Measurements from ENCODE around the gene TMEM170B. TPM values are rescaled to one million over a fixed set of nuclear protein-coding genes. Genes with fewer than 3 reads are reported as not detected.

TMEM170B gene
- total RNA-seq, 1 experiment from 2014 or later, result 1.0 TPM

DNA sequence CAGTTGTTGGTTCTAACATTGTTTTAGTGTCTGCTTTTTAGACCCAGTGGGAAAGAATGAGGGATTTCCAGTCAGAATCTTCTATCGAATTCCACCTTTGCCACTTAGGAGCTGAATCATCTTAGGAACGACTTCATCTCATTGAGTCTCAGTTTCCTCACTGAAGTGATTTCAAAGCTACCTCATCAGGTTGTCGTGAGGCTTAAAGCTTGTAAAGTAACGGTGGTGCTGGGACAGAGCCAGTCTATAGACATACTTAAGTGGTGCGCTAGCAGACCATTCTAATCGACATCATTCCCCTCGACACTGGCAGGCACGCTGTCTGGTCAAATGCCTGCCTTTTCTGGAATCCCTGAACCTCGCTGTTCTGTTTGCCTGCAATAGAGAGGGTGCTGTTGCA is 55.5 kb downstream of the TMEM170B start:
- intact Hi-C loops (cut with micrococcal nuclease), result no loop called here
- H3K9me2 ChIP-seq (ENCODE audit: insufficient read depth), result no peaks in the 10 kb centered on the region
- no peaks in the 10 kb centered on the region for H3K9me3 ChIP-seq (ENCODE audit: control insufficient read depth in 1 of 2, insufficient read depth in 1 of 2, low read depth in 1 of 2, low read length in 2 of 2)
- ChIA-PET CTCF (no interaction called here), RAD21 (ENCODE audit: low non-redundant PET in 1 of 2, low total read pairs in 2 of 2, uncharacterized antibody in 2 of 2, unreplicated experiment in 2 of 2) (no interaction called here), POLR2A (no interaction called here)
- H3K9ac ChIP-seq (ENCODE audit: low read length), result no peak overlapping the region
- H3K79me2 ChIP-seq (ENCODE audit: insufficient read depth, low read length), result no peaks in the 10 kb centered on the region
- no peak overlapping the region for H3K4me3 ChIP-seq (replicated peaks in 1 of 2; ENCODE audit: low read depth in 1 of 2, low read length in 2 of 2)
- H3K27ac ChIP-seq (ENCODE audit: low read depth, low read length), result no peak overlapping the region
- no peaks in the 10 kb centered on the region for H3K36me3 ChIP-seq (ENCODE audit: control insufficient read depth in 1 of 2, insufficient read depth in 2 of 2, low read length in 2 of 2)
- no peaks in the 10 kb centered on the region for H3K4me1 ChIP-seq (ENCODE audit: control insufficient read depth in 1 of 2, insufficient read depth in 2 of 2, low read length in 2 of 2)
- H3K4me2 ChIP-seq (ENCODE audit: low read length), result no peak overlapping the region
- H4K20me1 ChIP-seq (ENCODE audit: insufficient read depth), result no peaks in the 10 kb centered on the region
- no peak overlapping the region for H2AFZ ChIP-seq (ENCODE audit: low read depth, low read length, poor library complexity, severe bottlenecking)
- H3K27me3 ChIP-seq (ENCODE audit: insufficient read depth, low read length), result no peaks in the 10 kb centered on the region
- no TSS peak for BruUV-seq (replicated peaks)
- no peak for ATAC-seq
- no peak for TF ChIP-seq JUND (IDR thresholded peaks at IDR 0.05)
- no peak for TF ChIP-seq POLR2AphosphoS5 (IDR thresholded peaks at IDR 0.05; ENCODE audit: low read depth, low read length)
- TF ChIP-seq ZFX (IDR thresholded peaks at IDR 0.05), result no peak
- TF ChIP-seq ELF1 (IDR thresholded peaks at IDR 0.05; ENCODE audit: borderline replicate concordance, low read depth), result no peak
- TF ChIP-seq YY1 (IDR thresholded peaks at IDR 0.05; ENCODE audit: extremely low read depth, insufficient replicate concordance, low read depth, low read length), result no peak
- TF ChIP-seq, protein P1, sequence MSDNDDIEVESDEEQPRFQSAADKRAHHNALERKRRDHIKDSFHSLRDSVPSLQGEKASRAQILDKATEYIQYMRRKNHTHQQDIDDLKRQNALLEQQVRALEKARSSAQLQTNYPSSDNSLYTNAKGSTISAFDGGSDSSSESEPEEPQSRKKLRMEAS (IDR thresholded peaks at IDR 0.05), result no peak
- TF ChIP-seq EZH2phosphoT487 (IDR thresholded peaks at IDR 0.05; ENCODE audit: borderline replicate concordance), result no peak
- TF ChIP-seq EGR1 (IDR thresholded peaks at IDR 0.05; ENCODE audit: low read depth), result no peak
- no peak for TF ChIP-seq SIN3A (IDR thresholded peaks at IDR 0.05; ENCODE audit: low read depth)
- TF ChIP-seq CEBPB (IDR thresholded peaks at IDR 0.05; ENCODE audit: low read depth), result no peak
- TF ChIP-seq SP1 (IDR thresholded peaks at IDR 0.05; ENCODE audit: low read depth), result no peak
- TF ChIP-seq SRF (IDR thresholded peaks at IDR 0.05; ENCODE audit: low read depth), result no peak
- no peak for TF ChIP-seq TCF7L2 (IDR thresholded peaks at IDR 0.05; ENCODE audit: borderline replicate concordance, extremely low read depth, insufficient read depth, insufficient read length)
- TF ChIP-seq POLR2A (IDR thresholded peaks at IDR 0.05; ENCODE audit: borderline replicate concordance, extremely low read depth, insufficient read depth, insufficient read length), result no peak
- TF ChIP-seq FOSL1 (IDR thresholded peaks at IDR 0.05; ENCODE audit: low read depth), result no peak
- TF ChIP-seq, protein P2, sequence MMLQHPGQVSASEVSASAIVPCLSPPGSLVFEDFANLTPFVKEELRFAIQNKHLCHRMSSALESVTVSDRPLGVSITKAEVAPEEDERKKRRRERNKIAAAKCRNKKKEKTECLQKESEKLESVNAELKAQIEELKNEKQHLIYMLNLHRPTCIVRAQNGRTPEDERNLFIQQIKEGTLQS (IDR thresholded peaks at IDR 0.05), result no peak
- TF ChIP-seq, protein P3, sequence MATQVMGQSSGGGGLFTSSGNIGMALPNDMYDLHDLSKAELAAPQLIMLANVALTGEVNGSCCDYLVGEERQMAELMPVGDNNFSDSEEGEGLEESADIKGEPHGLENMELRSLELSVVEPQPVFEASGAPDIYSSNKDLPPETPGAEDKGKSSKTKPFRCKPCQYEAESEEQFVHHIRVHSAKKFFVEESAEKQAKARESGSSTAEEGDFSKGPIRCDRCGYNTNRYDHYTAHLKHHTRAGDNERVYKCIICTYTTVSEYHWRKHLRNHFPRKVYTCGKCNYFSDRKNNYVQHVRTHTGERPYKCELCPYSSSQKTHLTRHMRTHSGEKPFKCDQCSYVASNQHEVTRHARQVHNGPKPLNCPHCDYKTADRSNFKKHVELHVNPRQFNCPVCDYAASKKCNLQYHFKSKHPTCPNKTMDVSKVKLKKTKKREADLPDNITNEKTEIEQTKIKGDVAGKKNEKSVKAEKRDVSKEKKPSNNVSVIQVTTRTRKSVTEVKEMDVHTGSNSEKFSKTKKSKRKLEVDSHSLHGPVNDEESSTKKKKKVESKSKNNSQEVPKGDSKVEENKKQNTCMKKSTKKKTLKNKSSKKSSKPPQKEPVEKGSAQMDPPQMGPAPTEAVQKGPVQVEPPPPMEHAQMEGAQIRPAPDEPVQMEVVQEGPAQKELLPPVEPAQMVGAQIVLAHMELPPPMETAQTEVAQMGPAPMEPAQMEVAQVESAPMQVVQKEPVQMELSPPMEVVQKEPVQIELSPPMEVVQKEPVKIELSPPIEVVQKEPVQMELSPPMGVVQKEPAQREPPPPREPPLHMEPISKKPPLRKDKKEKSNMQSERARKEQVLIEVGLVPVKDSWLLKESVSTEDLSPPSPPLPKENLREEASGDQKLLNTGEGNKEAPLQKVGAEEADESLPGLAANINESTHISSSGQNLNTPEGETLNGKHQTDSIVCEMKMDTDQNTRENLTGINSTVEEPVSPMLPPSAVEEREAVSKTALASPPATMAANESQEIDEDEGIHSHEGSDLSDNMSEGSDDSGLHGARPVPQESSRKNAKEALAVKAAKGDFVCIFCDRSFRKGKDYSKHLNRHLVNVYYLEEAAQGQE (IDR thresholded peaks at IDR 0.05; ENCODE audit: low read depth), result no peak
- DNase-seq (ENCODE audit: low read depth, low spot score), result no peak

Data from HCT116 (cell line).